GM12891 (cell line): ENCODE data around the gene AP2A2.

Experiments used
- POLR2A ChIP-seq: IDR thresholded peaks from 2 replicates; pipeline ENCODE4 v1.6.1; 2011; ENCODE audit warnings: low read depth, low read length, control low read depth
- POLR2AphosphoS5 ChIP-seq: IDR thresholded peaks from 2 replicates; pipeline ENCODE4 v1.6.1; 2011; ENCODE audit warnings: low read depth, low read length, control low read depth
- SPI1 ChIP-seq: IDR thresholded peaks from 2 replicates; pipeline ENCODE4 v1.6.1; 2011; ENCODE audit warnings: low read depth, low read length, control low read depth
- TAF1 ChIP-seq: IDR thresholded peaks from 2 replicates; pipeline ENCODE4 v1.6.1; 2011; ENCODE audit warnings: low read depth, low read length, control low read depth

- no peak for TF ChIP-seq POLR2AphosphoS5
- no peak for TF ChIP-seq POLR2A
- no peak for TF ChIP-seq TAF1
- no peak for TF ChIP-seq SPI1
Measured at GRCh38 chr11:1042626-1043562, 117.2 kb downstream of the AP2A2 start.
